Vagina (tissue), 2 donors: ENCODE measurements around the gene NFILZ.

ENCODE experiments used
- CTCF ChIP-seq, 3 experiments: fragments of 450-650 bp in 2 of 3; fragments of 200-600 bp in 1 of 3; sonication (generic) in 1 of 3; IDR thresholded peaks; one replicate each; pipeline ENCODE4 v1.5.1; 2017 to 2019; ENCODE audit warnings: antibody characterized with exemption in 3 of 3, mild to moderate bottlenecking in 2 of 3, moderate library complexity in 2 of 3
- POLR2A ChIP-seq, 2 donors: fragments of 450-650 bp; IDR thresholded peaks; one replicate each; pipeline ENCODE4 v1.6.1; 2017; ENCODE audit warnings: antibody characterized with exemption in 2 of 2, mild to moderate bottlenecking in 2 of 2, moderate library complexity in 2 of 2
- POLR2AphosphoS5 ChIP-seq, 2 donors: sonication (generic); formaldehyde crosslinking; IDR thresholded peaks; one replicate each; pipeline ENCODE4 v1.9.0; 2017; ENCODE audit warnings: antibody characterized with exemption in 2 of 2, mild to moderate bottlenecking in 2 of 2, low read depth in 1 of 2; ENCODE audit not compliant: insufficient read depth in 1 of 2

GRCh38 chr19:8612807-8613171, 17.6 kb upstream of the NFILZ start:
- no peak for TF ChIP-seq CTCF (IDR thresholded peaks at IDR 0.05)
- no peak for TF ChIP-seq POLR2AphosphoS5 (IDR thresholded peaks at IDR 0.05; ENCODE audit: insufficient read depth in 1 of 2, low read depth in 1 of 2)
- no peak for TF ChIP-seq POLR2A (IDR thresholded peaks at IDR 0.05)
